Vagina (tissue), 2 donors: ENCODE measurements around the gene SLC1A2. TPM values are rescaled to one million over a fixed set of nuclear protein-coding genes. Genes with fewer than 3 reads are reported as not detected.
"Not testable (repeated sequence)": the region's sequence is repeated elsewhere in the genome, so short reads cannot be mapped to it uniquely, and the experiment has no call there.

Source experiments
- DNase-seq, 2 donors: peaks; one replicate each; pipeline ENCODE4 v3.0.0-alpha.2; 2017; ENCODE audit errors: extremely low spot score in 2 of 2
- H3K27ac ChIP-seq: fragments of 200-600 bp; sonication (generic); one replicate; pipeline ENCODE4 v1.5.1; 2019
- H3K27me3 ChIP-seq: fragments of 200-600 bp; sonication (generic); one replicate; pipeline ENCODE4 v1.5.1; 2019
- H3K36me3 ChIP-seq, 2 donors: fragments of 200-600 bp; sonication (generic); one replicate each; pipeline ENCODE4 v1.5.1; 2017 to 2019
- H3K4me1 ChIP-seq: fragments of 200-600 bp; sonication (generic); one replicate; pipeline ENCODE4 v1.5.1; 2019
- H3K4me3 ChIP-seq, 2 donors: fragments of 200-600 bp; sonication (generic); 1 replicate in 1 of 2; 2 replicates in 1 of 2; pipeline ENCODE4 v1.5.1; 2016 to 2019
- H3K9me3 ChIP-seq: fragments of 200-600 bp; sonication (generic); one replicate; pipeline ENCODE4 v1.5.1; 2019
- CTCF ChIP-seq, 3 experiments: fragments of 450-650 bp in 2 of 3; fragments of 200-600 bp in 1 of 3; sonication (generic) in 1 of 3; IDR thresholded peaks; one replicate each; pipeline ENCODE4 v1.5.1; 2017 to 2019; ENCODE audit warnings: antibody characterized with exemption in 3 of 3, mild to moderate bottlenecking in 2 of 3, moderate library complexity in 2 of 3
- POLR2A ChIP-seq, 2 donors: fragments of 450-650 bp; IDR thresholded peaks; one replicate each; pipeline ENCODE4 v1.6.1; 2017; ENCODE audit warnings: antibody characterized with exemption in 2 of 2, mild to moderate bottlenecking in 2 of 2, moderate library complexity in 2 of 2
- POLR2AphosphoS5 ChIP-seq, 2 donors: sonication (generic); formaldehyde crosslinking; IDR thresholded peaks; one replicate each; pipeline ENCODE4 v1.9.0; 2017; ENCODE audit warnings: antibody characterized with exemption in 2 of 2, mild to moderate bottlenecking in 2 of 2, low read depth in 1 of 2; ENCODE audit not compliant: insufficient read depth in 1 of 2
- intact Hi-C: fragments of 100-400 bp; cut with DNase I; formaldehyde crosslinking; loops from one replicate; pipeline ENCODE4 v1.15.1; 2023
- total RNA-seq: library from RNA; depleted of rRNA; stranded (reverse); fragments of >200 nt; gene quantifications from one replicate; pipeline ENCODE4 v1.2.3, GENCODE V29; 2016

The SLC1A2 gene
- total RNA-seq, 1 donor from 2014 or later, result 4.7 TPM

- H3K27ac ChIP-seq, result no peak overlapping the region
Measured at GRCh38 chr11:35231076-35231860, 188.1 kb downstream of the SLC1A2 start.

GRCh38 chr11:35230388-35230787 is 189.0 kb downstream of the SLC1A2 start:
- intact Hi-C loops, result no loop called here
- Histone ChIP-seq H3K9me3 (no peaks in the 10 kb centered on the region), H3K27ac (no peak overlapping the region)

More at GRCh38 chr11:35231076-35231860, 188.1 kb downstream of the SLC1A2 start:
- no peak for DNase-seq
- Histone ChIP-seq H3K36me3 (peaks cover 0 to 43% of the 10 kb centered on the region in 2 donors), H3K4me1 (peaks cover 2% of the 10 kb centered on the region), H3K9me3 (no peaks in the 10 kb centered on the region), H3K27me3 (no peaks in the 10 kb centered on the region), H3K4me3 (no peak overlapping the region)
- intact Hi-C loops, result no loop called here
- no peak for TF ChIP-seq CTCF (IDR thresholded peaks at IDR 0.05)
- TF ChIP-seq POLR2AphosphoS5 (IDR thresholded peaks at IDR 0.05; ENCODE audit: insufficient read depth in 1 of 2, low read depth in 1 of 2), result no peak
- no peak for TF ChIP-seq POLR2A (IDR thresholded peaks at IDR 0.05)

GRCh38 chr11:35228328-35228725 is 191.0 kb downstream of the SLC1A2 start:
- Histone ChIP-seq H3K4me3 (no peak overlapping the region), H3K9me3 (no peaks in the 10 kb centered on the region), H3K4me1 (peaks cover 6% of the 10 kb centered on the region), H3K27ac (no peak overlapping the region), H3K27me3 (no peaks in the 10 kb centered on the region), H3K36me3 (peaks cover 0 to 58% of the 10 kb centered on the region in 2 donors)
- no peak for TF ChIP-seq POLR2A (IDR thresholded peaks at IDR 0.05)
- no peak for TF ChIP-seq POLR2AphosphoS5 (IDR thresholded peaks at IDR 0.05; ENCODE audit: insufficient read depth in 1 of 2, low read depth in 1 of 2)
- no peak for TF ChIP-seq CTCF (IDR thresholded peaks at IDR 0.05)
- intact Hi-C loops, result no loop called here
- no peak for DNase-seq

More at GRCh38 chr11:35230388-35230787, 189.0 kb downstream of the SLC1A2 start:
- Histone ChIP-seq H3K4me3 (no peak overlapping the region), H3K36me3 (peaks cover 0 to 45% of the 10 kb centered on the region in 2 donors), H3K4me1 (no peaks in the 10 kb centered on the region), H3K27me3 (no peaks in the 10 kb centered on the region)
- DNase-seq, result no peak
- TF ChIP-seq POLR2A (IDR thresholded peaks at IDR 0.05), result no peak
- TF ChIP-seq POLR2AphosphoS5 (IDR thresholded peaks at IDR 0.05; ENCODE audit: insufficient read depth in 1 of 2, low read depth in 1 of 2), result no peak
- TF ChIP-seq CTCF (IDR thresholded peaks at IDR 0.05), result no peak

GRCh38 chr11:35227576-35228327 is 191.6 kb downstream of the SLC1A2 start:
- Histone ChIP-seq H3K27ac (peak overlapping the region; percentile 1), H3K9me3 (no peaks in the 10 kb centered on the region), H3K4me1 (peaks cover 11% of the 10 kb centered on the region), H3K4me3 (no peak overlapping the region), H3K27me3 (no peaks in the 10 kb centered on the region), H3K36me3 (peaks cover 0 to 59% of the 10 kb centered on the region in 2 donors)
- DNase-seq, result no peak
- intact Hi-C loops, result no loop called here
- TF ChIP-seq POLR2AphosphoS5 (IDR thresholded peaks at IDR 0.05; ENCODE audit: insufficient read depth in 1 of 2, low read depth in 1 of 2) (no peak), POLR2A (IDR thresholded peaks at IDR 0.05) (no peak), CTCF (IDR thresholded peaks at IDR 0.05) (no peak)

- H3K27ac ChIP-seq, result peak overlapping the region; percentile 1
- H3K9me3 ChIP-seq, DNase-seq, H3K27me3 ChIP-seq, intact Hi-C loops, H3K4me3 ChIP-seq: not testable (repeated sequence)
- peaks cover 0 to 59% of the 10 kb centered on the region in 2 donors for H3K36me3 ChIP-seq
- H3K4me1 ChIP-seq, result peaks cover 14% of the 10 kb centered on the region
Measured at GRCh38 chr11:35226756-35227155, 192.6 kb downstream of the SLC1A2 start.
